Bone marrow (tissue), 2 donors: Measurements from ENCODE around the gene SPOCK1.

ENCODE experiments used
- DNase-seq, 2 donors: peaks; one replicate each; lab custom pipeline; 2025; lab: John Stamatoyannopoulos, UW

SPOCK1 gene

DNA sequence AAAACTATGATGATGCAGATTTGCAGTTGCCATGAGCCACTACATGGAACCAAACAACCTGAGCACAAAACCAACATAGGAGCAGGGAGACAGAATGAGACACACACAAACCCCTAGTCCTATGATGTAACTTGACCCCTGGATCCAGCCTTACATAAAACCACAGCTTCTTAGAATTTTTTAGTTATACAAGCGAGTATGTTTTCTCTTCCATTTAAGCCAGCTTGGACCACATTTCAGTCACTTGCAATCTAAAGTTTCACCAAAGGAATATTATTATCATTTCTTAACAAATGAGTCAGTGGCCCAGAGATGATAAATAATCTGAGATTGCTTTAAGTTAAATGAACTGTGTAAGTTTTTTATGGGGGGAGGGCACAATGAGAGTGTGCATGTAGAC, 6.8 kb downstream of the SPOCK1 start:
- DNase-seq, result no peak

DNA sequence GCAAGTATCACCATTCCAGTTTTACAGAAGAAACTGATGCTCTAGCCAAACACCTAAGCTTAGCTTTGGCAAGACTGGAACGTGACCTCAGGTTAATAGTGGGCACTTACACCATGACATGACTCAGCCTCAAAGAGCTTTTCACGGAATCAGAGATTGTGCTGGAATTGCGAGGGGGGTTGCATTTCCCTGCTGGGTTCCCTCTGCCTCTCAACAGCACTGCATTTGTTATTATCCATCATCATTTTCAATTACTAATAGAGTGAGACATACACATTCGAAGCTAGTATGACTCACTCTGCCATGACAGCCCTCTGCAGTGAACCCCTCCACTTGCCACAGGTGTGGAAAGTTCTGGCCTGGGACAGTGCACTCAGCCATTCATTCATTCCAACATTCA, 8.0 kb downstream of the SPOCK1 start:
- DNase-seq, result no peak

DNA sequence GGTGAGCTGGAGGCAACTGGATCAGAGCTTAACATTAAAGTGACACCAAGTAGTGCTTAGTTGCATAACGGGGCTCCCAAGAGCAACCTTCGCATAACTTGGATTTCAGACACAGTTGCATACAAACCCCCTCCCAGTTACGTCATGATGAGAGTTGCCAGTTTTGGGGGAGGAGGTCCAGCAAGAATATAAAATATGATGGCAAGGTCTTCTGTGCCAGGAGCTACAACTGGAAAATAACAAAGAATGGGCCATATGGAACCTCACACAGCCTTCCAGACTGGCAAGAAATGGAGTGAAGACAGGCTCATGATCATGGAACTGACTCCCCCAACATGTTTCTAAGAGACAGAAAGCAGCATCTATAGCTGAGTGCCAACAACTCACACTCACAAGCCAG, 8.5 kb downstream of the SPOCK1 start:
- no peak for DNase-seq

DNA sequence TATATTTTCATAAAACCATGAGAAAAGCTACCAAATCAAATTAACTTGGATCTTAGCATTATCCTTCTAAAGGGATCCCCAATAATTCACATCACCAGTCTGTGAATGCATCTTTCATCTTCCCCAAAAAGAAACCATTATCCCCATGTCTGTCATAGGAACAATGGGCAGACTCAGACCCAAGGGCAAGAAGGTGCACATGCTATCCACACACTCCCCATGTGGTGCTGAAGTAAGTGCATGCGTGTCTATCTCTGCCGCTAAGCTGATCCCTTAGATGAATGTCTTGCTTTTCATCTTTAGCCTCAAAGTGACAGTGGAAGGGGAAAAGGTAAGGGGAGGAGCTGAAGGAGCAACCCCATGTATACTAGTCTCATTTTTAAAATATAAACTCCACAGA, 10.2 kb downstream of the SPOCK1 start:
- no peak for DNase-seq

DNA sequence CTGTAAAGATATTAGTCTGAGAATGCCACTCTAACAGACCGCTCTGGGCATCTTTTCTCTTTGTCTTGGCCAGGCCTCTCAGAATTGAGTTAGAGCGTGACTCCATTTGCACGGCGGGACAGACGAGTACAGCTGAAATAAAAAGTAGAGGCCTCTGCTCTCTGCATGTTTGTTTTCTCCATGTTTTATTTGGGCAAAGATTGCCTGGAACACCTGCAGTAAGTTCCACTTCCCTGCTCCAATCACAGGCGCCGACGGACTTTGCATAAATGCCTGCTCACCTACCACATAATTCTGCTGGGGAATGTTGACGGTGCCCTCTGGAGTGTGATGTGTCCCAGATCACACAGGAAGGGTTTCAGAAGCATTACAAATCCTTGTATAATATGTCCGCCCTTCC, 10.6 kb downstream of the SPOCK1 start:
- DNase-seq, result no peak

DNA sequence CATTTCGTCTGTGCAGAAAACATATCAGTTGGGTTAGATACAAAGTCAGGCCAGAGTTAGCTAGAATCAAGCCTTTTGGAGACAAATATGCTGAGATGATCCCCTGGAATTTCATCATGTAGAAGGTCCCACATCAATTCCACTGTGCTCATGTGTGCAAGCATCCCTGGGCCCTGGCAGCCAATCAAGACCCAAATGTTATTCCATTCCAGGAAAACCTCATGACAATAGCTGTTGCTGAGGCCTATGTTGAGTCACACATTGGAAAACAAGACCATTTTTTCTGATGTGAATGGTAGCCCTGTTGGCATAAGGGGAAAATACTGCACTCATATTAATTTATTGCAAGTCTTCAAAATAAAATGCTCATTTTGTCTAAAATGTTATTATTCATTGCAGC, 11.5 kb downstream of the SPOCK1 start:
- no peak for DNase-seq

DNA sequence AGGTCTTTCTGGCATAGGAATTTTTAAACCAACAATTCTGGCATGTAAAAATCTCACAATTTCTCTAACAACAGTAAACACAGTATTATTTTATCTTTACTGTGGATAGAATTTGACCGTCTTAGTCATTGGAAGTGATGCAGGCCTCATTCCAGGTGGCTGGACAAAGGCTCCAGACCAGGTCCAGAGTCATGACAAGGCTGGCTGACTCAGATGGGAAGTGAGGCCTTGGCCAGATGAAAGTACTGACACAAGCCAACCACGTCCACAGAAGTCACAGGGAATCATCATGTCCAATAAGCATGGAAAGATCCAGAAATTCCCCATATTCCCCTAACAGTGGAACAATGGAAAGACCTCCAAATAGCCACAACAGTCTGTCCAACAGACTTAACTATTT, 12.4 kb downstream of the SPOCK1 start:
- DNase-seq, result no peak

DNA sequence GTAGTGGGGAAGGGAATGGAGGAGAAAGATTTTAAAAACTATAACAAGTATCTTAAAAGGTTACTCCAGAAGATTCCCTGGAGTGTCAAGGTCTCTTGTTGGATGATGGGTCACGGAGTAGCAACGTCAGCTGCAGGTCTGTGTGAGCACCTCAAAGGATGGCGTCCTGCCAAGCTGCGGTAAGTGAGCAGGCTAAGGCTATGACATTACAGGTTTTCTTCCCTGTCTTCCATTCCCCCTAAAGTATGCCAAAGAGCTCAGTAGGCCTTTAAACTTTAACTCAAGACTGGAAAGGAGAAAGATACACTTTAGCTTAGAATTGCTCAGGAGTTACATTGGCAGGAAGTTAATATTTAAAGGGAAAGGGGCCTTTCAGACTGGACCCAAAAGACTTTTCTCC, 17.5 kb downstream of the SPOCK1 start:
- no peak for DNase-seq

DNA sequence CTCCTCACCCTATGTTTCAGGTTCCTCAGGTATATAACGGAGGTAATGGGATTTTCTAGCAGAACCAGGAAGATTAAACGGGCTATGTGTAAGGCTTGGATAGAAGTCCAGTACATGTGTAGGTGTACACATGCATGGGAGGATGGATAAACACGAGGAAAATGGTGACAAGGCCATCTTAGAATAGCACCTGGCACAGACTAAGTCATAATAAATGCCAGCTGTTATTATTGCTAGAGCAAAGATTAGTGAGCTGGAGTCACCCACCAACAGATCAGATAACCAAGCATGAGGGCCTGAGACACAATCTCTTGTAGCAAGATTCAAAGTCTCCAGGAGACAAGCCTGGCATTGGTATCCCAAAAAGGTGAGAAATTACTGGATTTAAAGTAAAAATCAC, 21.1 kb downstream of the SPOCK1 start:
- DNase-seq, result no peak

DNA sequence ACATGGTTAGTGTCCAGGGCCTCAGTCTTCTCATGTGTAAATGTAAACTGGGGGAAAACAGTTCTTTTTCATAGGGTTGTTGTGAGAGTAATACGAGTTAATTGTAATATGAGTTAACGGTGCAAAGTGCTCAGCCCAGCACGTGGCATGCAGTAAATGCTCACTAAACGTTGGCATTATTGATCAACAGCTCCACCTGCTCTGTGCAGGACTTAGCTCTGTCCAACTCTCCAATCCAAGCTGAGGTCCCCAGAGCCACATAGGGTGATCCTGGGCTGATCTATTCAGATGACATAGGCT, 28.3 kb downstream of the SPOCK1 start:
- no peak for DNase-seq

DNA sequence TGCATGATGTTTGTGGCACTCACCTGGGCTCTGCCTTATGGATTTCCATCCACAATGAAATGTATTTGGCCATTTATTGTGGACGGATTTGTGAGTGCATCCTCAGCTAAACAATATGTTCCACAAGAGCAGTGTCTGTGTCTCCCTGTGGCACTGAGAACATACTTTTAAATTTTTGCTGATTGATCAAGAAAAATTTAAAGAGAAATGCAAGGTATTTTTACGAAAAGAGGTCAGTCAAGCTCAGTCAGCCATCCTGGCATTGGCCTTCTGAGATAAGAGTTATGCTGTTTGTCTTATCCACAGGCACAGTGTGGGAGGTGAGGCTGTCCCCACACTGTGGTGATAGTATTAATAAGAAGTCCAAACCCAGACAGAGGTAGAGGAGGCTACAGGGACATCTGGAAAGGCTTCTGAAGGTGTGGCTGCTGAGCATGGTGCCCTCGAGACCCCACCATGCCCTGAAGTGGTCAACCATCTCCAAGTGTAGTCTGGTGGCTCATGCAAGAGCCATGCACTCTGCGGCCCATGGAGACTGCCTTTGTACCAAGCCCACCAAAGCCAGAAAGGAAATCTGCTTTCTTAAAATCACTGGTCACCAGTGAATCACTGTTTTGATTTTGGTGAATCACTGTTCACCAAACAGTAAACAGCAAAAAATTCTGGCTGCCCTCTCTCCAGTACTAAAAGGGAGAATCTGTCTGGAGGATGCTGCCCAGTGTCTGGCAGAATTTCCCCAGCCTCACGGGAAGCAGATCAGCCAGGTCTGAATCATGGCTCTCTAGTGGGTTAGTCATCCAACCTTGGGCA, 28.8 kb downstream of the SPOCK1 start:
- DNase-seq, result no peak

DNA sequence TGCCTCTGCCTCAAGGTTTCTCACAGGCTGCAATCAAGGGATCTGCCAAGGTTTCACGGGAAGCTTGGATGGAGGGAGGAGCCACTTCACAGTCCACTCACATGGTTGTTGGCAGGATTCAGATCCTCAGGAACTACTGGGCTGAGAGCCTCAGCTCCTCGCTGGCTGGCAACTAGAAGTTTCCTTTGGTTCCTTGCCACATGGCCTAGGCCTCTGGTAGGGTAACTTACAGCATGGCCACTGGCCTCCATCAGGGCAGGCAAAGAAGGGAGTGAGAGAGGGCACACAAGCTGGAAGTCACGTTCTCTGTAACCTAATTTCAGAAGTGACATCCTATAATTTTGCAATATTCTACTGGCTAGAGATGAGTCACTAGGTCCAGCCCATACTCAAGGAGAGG, 32.2 kb downstream of the SPOCK1 start:
- DNase-seq, result no peak

DNA sequence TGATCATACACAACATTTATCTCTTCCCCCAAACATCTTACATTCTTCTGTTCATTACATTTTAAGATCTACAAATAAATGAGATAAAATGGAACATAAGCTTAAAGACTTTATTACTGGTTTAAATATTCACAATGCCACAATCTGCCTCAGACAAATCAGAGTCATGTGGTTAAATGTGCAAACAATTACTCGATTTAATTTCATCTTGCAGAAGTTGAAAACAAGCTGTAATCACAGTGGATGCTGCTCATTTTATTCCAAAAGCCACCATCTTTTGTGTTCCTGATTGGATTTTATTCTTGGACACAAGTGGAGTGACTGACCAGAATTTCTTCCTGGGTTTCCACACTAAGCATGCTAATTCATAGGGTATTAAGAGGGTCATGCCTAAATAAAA, 33.2 kb downstream of the SPOCK1 start:
- DNase-seq, result no peak

DNA sequence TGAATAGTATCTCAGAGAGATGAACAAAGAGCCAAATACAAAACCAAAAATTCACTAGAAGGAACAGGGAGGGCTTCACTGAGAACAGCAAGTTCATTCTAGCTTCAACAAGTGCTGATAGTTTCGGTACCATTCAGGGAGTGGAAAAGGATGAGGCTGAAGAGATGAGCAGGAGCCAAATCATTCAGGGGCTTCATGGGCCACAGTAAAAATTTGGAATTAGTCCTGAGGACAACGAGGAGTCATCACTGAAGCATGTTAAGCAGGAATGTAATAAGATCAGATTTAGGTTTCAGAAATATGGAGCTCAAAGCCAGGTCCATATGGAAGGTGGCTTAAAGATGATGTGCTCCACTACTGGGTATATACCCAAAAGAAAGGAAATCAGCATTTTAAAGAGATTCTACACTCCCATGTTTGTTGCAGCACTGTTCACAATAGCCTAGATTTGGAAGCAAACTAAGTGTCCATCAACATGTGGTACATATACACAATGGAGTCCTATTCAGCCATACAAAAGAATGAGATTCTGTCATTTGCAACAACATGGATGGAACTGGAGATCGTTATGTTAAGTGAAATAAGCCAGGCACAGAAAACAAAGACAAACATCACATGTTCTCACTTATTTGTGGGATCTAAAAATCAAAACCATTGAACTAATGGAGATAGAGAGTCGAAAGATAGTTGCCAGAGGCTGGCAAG, 36.2 kb downstream of the SPOCK1 start:
- no peak for DNase-seq

DNA sequence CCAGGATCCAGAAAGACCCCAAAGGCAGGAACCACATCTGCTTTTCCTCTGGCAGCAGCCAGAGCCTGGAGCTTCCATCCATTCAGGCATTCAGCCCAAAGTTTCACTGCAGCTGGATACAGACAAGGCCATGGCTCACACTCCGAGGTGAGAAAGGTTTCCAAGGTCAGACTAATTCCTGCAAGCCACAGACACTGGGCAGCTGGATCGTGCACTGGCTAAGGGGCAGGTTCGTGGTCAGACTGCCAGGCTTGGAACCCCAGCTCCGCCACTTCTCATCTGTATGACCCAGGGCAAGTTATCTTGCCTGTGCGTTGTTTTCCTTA, 36.9 kb downstream of the SPOCK1 start:
- no peak for DNase-seq

DNA sequence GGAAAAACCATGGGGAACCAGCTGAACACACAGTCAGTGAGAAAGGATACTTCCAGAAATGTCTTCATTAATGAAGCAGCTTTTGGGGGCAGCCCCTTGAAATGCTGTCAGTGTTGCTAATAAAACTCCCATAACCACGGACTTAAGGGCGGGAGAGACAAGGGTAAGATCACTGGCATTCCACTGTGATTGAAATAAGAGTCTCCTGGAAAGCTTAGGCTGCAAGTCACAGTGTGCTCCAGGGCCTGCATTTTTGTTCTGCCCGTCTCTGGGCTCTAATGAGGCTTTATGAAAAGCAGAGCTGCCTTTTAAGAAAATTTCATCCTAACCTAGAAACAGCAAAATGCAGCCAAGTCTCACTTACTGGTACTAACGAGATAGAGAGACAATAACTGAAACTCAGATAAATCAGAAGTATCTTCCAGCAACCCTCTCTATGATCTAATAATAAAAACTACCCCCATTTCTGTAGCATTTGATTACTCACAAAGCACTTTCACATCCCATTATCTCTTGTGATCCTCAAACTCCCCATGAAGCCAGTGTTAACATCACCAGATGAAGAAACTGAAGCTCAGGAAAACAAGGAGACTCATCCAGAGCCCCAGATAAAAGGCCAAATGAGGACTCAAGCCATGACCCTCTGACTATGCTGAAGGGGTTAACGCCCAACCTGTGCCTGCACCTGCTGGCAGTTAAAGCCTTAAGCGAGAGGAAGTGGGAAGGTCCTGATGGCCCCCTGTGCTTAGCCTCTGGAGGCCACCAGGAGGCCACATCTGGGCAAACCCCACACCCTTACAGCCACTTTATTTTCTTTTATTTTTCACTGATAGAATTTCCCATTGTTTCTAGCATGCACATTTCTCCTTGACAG, 37.5 kb downstream of the SPOCK1 start:
- no peak for DNase-seq

DNA sequence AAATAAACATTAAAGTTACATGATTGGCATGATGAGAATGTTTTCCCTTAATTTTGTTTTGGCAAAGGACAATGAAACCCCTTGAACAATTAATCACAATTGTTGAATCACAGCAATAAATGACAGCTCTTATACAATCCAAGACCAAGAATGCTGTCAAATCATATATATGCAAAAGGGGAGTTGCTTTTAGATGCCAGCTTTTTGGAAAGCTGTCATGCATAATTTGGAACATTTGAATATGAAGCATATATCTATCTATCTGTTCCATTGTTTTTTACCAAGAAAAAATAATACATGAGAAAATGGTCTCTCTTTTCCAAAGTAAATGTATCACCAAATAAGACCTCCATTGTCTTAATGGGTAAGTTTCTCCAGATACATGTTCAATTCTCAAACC, 44.5 kb downstream of the SPOCK1 start:
- no peak for DNase-seq

DNA sequence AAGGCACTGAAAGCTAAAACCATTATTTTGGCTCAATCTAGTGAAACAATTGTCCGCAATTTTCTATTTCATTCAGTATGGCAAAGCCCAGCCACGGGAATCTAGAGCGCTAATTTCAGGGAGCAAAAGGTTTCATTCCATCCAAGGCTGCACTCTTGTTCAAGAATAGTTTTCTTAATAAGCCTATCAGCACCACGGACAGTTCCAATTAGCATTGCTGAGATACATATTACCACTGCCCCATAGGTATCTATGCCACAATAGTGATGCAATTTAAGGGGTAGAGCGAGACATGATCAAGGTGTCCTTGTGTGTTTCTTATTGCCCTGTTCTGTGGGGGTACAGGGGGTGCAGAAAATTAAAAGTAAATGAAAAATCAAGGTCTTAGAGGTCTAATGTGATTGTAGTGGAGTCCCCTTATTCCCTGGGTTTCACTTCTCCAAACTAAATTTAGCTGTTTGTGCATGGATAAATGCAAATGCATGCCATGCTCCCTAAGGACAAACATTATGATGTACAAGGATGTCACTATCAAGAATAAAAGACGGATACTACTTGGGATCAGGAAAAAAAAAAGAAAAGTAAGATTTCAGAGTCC, 45.5 kb downstream of the SPOCK1 start:
- no peak for DNase-seq

DNA sequence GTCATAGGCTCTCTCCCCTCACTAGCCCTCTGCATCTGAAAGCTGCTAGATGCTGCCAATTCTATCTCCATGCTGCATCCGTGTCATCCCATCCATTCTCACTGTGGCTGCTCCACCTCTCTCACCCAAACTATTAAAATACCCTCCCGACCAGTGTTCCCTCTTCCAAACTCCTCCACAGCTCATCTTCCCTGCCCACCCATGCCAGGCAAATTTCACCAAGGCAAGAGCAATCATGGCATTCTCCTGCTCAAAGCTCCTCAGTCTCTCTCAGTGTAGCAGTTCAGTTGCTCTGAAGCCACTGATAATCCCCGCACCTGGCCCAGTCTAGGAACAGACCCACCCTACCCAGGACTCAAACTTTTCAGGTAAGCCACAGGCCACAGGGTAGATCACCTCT, 48.4 kb downstream of the SPOCK1 start:
- no peak for DNase-seq

DNA sequence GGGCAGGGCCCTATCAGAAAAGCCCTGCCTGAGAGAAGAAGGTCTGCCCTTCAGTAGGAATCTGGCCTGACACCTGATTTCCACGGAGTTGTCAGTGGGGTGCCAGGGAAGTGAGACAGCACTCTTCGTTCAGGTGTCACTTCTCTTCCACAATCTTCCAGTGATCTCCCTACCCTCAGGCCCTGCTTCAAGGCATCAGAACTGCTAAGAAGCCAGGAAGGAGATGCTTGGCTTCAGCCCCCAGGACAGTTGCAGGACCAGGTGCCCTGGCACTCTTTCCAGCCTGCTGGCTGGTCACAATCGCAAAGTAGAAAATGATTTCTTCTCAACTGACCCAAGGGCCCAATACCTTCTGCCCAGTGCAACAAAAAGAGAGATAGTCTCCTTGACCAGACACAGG, 50.3 kb downstream of the SPOCK1 start:
- DNase-seq, result no peak

DNA sequence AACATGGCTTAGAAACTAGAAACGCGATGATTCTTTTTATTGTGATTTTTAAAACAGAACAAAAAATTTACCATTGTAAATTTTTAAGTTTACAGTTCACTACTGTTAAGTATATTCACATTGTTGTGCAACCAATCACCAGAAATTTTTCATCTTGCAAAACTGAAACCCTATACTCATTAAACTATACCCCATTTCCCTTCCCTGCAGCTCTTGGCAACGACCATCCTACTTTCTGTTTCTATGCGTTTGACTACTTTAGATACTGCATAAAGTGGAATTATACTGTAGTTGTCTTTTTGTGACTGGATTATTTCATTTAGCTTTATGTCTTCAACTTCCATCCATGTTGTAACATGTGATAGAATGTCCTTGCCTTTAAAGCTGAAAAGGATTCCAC, 52.5 kb downstream of the SPOCK1 start:
- no peak for DNase-seq

DNA sequence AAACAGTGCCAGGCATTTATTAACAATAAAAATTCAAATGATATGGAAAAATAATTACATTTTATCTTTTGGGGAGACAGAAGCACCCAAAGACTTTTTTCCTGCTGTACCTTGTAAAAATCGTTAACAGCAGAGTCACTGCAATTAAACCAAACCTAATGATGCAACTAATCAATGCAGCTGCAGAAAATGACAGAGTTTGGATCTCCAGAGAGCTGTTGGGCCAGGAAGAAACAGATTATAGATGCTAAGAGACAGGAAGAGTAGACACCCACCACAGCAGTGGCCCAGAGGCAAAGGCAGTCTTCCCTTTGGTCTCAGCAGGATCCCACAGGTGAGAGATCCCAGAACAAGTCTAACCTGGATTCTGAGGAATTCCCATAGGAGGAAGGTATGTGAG, 53.0 kb downstream of the SPOCK1 start:
- DNase-seq, result no peak

DNA sequence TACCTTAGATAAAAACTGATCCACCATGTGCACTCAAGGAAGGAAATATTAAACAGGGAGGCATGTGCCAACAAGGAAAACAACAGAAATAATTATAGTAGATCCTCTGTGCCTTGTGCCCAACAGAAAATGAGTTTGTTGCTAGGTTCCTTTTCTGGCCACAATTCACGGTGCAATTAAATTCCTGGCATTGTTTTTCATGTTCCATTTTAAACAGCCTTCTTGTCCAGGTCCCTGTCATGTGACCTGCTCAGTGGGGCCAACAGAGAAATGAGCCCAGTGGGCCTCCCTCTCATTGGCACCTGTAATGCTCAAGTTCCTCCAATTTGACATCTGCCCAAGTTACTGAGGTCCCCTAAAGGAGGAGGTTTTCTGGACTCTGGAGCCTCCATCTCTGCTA, 56.5 kb downstream of the SPOCK1 start:
- no peak for DNase-seq
